Hepatocyte (in vitro differentiated cells): ENCODE data around the gene ENDOU.

Experiments used
- EZH2 ChIP-seq: fragments of 200-600 bp; sonication (generic); IDR thresholded peaks from 2 replicates; pipeline ENCODE4 v1.6.1; 2016; ENCODE audit warnings: antibody characterized with exemption, mild to moderate bottlenecking, borderline replicate concordance
- TF ChIP-seq, protein P1 (sequence below): fragments of 200-600 bp; sonication (generic); IDR thresholded peaks from 2 replicates; pipeline ENCODE4 v1.5.1; 2016; ENCODE audit warnings: antibody characterized with exemption, mild to moderate bottlenecking; ENCODE audit not compliant: poor library complexity

- TF ChIP-seq, protein P1, sequence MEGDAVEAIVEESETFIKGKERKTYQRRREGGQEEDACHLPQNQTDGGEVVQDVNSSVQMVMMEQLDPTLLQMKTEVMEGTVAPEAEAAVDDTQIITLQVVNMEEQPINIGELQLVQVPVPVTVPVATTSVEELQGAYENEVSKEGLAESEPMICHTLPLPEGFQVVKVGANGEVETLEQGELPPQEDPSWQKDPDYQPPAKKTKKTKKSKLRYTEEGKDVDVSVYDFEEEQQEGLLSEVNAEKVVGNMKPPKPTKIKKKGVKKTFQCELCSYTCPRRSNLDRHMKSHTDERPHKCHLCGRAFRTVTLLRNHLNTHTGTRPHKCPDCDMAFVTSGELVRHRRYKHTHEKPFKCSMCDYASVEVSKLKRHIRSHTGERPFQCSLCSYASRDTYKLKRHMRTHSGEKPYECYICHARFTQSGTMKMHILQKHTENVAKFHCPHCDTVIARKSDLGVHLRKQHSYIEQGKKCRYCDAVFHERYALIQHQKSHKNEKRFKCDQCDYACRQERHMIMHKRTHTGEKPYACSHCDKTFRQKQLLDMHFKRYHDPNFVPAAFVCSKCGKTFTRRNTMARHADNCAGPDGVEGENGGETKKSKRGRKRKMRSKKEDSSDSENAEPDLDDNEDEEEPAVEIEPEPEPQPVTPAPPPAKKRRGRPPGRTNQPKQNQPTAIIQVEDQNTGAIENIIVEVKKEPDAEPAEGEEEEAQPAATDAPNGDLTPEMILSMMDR = no peak
- no peak for TF ChIP-seq EZH2
Observed at GRCh38 chr12:47732504-47732903, 7.2 kb upstream of the ENDOU start.
